HG02970 (cell line): ENCODE measurements around the gene QARS1.

ENCODE experiments used
- ATAC-seq: cut with Tn5 transposase; IDR thresholded peaks from one replicate; pipeline ENCODE4 v1.9.1; 2021; ENCODE audit warnings: mild to moderate bottlenecking, moderate library complexity, moderate number of reproducible peaks; ENCODE audit not compliant: unreplicated experiment, low FRiP score

QARS1 gene

GRCh38 chr3:49058011-49058410 is 46.5 kb downstream of the QARS1 start:
- no peak for ATAC-seq

GRCh38 chr3:49057268-49057667 is 47.3 kb downstream of the QARS1 start:
- no peak for ATAC-seq

- ATAC-seq: no peak
Measured at GRCh38 chr3:49054344-49054862, 50.2 kb downstream of the QARS1 start.

- ATAC-seq: no peak
Measured at GRCh38 chr3:49053543-49053942, 51.0 kb downstream of the QARS1 start.
